Measurements from ENCODE around the gene STAT3.

- TF ChIP-seq EZH2phosphoT487 (conservative IDR thresholded peaks at IDR 0.05; ENCODE audit: low read length), result no peak
- TF ChIP-seq CTCF (IDR thresholded peaks at IDR 0.05; ENCODE audit: insufficient read depth, low read length, poor library complexity, severe bottlenecking), result peak; percentile 31
Measured at GRCh38 chr17:42403150-42403549, 14.9 kb upstream of the STAT3 start.

All from SU-DHL-6 (cell line).